H1 (cell line): ENCODE data around the gene DGKH.

Experiments used
- CEBPB ChIP-seq: IDR thresholded peaks from 2 replicates; pipeline ENCODE4 v1.6.1; 2012; ENCODE audit warnings: low read depth, low read length
- CREB1 ChIP-seq: IDR thresholded peaks from 2 replicates; pipeline ENCODE4 v1.6.1; 2012; ENCODE audit warnings: inconsistent platforms
- EGR1 ChIP-seq: IDR thresholded peaks from 2 replicates; pipeline ENCODE4 v1.6.1; 2011; ENCODE audit warnings: low read depth, low read length, borderline replicate concordance
- GABPA ChIP-seq: IDR thresholded peaks from 2 replicates; pipeline ENCODE4 v1.6.1; 2011; ENCODE audit warnings: mild to moderate bottlenecking, low read length, moderate library complexity, borderline replicate concordance; ENCODE audit not compliant: insufficient read depth

- no peak for TF ChIP-seq CEBPB
- no peak for TF ChIP-seq CREB1
- TF ChIP-seq GABPA, result no peak
- peak; percentile 22; the same call in 1 of the 2 replicates for TF ChIP-seq EGR1
These were observed 8.3 kb upstream of the DGKH start for GRCh38 chr13:42039946-42040729.
